HL-60 (cell line): ENCODE measurements around the gene CLCN4.

Source experiments
- DNase-seq, 2 experiments: peaks; one replicate each; pipeline ENCODE4 v3.0.0-alpha.2; 2010 to 2020; ENCODE audit warnings: low read depth in 1 of 2, low spot score in 1 of 2
- H3K27ac ChIP-seq: fragments of 250-450 bp; sonication (Bioruptor Pico); replicated peaks from 2 replicates; pipeline ENCODE4 v1.5.1; 2020; ENCODE audit warnings: mild to moderate bottlenecking, moderate library complexity
- H3K27me3 ChIP-seq: fragments of 250-450 bp; sonication (Bioruptor Pico); 2 replicates; pipeline ENCODE4 v1.5.1; 2021; ENCODE audit warnings: mild to moderate bottlenecking, moderate library complexity; ENCODE audit not compliant: insufficient read depth, poor library complexity, severe bottlenecking
- H3K4me3 ChIP-seq: replicated peaks from 2 replicates; pipeline ENCODE4 v1.5.1; 2011; ENCODE audit warnings: mild to moderate bottlenecking, control low read depth, low read length; ENCODE audit not compliant: insufficient read depth
- GABPA ChIP-seq: IDR thresholded peaks from 2 replicates; pipeline ENCODE4 v1.6.1; 2012; ENCODE audit warnings: low read depth
- POLR2AphosphoS5 ChIP-seq: IDR thresholded peaks from 2 replicates; pipeline ENCODE4 v1.6.1; 2012; ENCODE audit warnings: low read depth
- SPI1 ChIP-seq: IDR thresholded peaks from 2 replicates; pipeline ENCODE4 v1.6.1; 2012; ENCODE audit warnings: low read depth, mild to moderate bottlenecking, borderline replicate concordance
- TF ChIP-seq, protein P1 (sequence below): IDR thresholded peaks from one replicate; pipeline ENCODE4 v1.5.1; 2011; ENCODE audit warnings: low read length, control low read depth, inconsistent platforms; ENCODE audit not compliant: insufficient read depth
- TF ChIP-seq, protein P2 (sequence below): IDR thresholded peaks from 2 replicates; pipeline ENCODE4 v1.6.1; 2012; ENCODE audit warnings: low read depth; ENCODE audit not compliant: insufficient replicate concordance

Gene CLCN4

GRCh38 chrX:10152086-10152485, 4.7 kb upstream of the CLCN4 start:
- TF ChIP-seq SPI1 (no peak), POLR2AphosphoS5 (no peak), GABPA (no peak)
- TF ChIP-seq, protein P1, sequence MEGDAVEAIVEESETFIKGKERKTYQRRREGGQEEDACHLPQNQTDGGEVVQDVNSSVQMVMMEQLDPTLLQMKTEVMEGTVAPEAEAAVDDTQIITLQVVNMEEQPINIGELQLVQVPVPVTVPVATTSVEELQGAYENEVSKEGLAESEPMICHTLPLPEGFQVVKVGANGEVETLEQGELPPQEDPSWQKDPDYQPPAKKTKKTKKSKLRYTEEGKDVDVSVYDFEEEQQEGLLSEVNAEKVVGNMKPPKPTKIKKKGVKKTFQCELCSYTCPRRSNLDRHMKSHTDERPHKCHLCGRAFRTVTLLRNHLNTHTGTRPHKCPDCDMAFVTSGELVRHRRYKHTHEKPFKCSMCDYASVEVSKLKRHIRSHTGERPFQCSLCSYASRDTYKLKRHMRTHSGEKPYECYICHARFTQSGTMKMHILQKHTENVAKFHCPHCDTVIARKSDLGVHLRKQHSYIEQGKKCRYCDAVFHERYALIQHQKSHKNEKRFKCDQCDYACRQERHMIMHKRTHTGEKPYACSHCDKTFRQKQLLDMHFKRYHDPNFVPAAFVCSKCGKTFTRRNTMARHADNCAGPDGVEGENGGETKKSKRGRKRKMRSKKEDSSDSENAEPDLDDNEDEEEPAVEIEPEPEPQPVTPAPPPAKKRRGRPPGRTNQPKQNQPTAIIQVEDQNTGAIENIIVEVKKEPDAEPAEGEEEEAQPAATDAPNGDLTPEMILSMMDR: no peak
- TF ChIP-seq, protein P2, sequence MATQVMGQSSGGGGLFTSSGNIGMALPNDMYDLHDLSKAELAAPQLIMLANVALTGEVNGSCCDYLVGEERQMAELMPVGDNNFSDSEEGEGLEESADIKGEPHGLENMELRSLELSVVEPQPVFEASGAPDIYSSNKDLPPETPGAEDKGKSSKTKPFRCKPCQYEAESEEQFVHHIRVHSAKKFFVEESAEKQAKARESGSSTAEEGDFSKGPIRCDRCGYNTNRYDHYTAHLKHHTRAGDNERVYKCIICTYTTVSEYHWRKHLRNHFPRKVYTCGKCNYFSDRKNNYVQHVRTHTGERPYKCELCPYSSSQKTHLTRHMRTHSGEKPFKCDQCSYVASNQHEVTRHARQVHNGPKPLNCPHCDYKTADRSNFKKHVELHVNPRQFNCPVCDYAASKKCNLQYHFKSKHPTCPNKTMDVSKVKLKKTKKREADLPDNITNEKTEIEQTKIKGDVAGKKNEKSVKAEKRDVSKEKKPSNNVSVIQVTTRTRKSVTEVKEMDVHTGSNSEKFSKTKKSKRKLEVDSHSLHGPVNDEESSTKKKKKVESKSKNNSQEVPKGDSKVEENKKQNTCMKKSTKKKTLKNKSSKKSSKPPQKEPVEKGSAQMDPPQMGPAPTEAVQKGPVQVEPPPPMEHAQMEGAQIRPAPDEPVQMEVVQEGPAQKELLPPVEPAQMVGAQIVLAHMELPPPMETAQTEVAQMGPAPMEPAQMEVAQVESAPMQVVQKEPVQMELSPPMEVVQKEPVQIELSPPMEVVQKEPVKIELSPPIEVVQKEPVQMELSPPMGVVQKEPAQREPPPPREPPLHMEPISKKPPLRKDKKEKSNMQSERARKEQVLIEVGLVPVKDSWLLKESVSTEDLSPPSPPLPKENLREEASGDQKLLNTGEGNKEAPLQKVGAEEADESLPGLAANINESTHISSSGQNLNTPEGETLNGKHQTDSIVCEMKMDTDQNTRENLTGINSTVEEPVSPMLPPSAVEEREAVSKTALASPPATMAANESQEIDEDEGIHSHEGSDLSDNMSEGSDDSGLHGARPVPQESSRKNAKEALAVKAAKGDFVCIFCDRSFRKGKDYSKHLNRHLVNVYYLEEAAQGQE: no peak
- H3K27ac ChIP-seq: no peak overlapping the region
- no peak for DNase-seq
- H3K4me3 ChIP-seq: no peak overlapping the region
- no peaks in the 10 kb centered on the region for H3K27me3 ChIP-seq

DNA sequence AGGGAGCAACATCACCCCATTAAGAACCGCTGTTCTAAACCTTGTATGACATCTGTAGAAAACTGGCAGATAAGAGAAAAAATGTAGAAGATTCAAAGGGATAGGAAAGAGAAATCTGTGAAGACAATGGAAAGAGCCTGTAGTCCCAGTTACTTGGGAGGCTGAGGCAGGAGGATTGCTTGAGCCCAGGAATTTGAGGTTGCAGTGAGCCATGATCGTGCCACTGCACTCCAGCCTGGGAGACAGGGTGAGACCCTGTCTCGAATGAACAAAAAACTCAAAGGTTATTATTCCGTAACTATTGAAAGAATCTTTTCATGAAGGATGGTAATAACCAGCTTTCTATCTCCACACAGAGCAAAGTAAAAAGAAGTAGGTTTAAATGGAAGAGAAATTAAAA, 1.6 kb upstream of the CLCN4 start:
- Histone ChIP-seq H3K4me3 (no peak overlapping the region), H3K27ac (no peak overlapping the region), H3K27me3 (no peaks in the 10 kb centered on the region)
- no peak for TF ChIP-seq GABPA
- TF ChIP-seq, protein P1: no peak
- TF ChIP-seq, protein P2: no peak
- TF ChIP-seq POLR2AphosphoS5: no peak
- no peak for TF ChIP-seq SPI1
- DNase-seq: no peak

DNA sequence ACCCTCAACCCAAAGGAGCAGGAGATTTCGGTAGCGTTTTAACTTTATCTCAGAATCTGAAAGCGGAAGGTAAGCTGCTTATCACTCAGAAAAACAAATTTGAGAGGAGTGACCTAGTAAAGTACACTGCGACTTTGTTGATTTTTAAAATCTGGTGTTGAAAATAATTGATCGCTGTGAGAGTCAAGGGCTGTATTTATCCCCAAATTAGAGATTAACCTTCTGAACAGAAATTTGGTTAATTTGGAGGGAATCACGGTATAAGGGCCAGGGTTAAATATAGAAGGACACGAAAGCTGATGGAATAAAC, 212 bp downstream of the CLCN4 start:
- no peaks in the 10 kb centered on the region for H3K27me3 ChIP-seq
- TF ChIP-seq, protein P2: no peak
- no peak for TF ChIP-seq SPI1
- TF ChIP-seq, protein P1: no peak
- TF ChIP-seq POLR2AphosphoS5: no peak
- TF ChIP-seq GABPA: no peak

More for the DNA sequence above, 212 bp downstream of the CLCN4 start:
- no peak for DNase-seq
- no peak overlapping the region for H3K27ac ChIP-seq
- H3K4me3 ChIP-seq: peak overlapping the region; percentile 44
